SJCRH30 (cell line): Measurements from ENCODE around the gene GBF1. TPM values are rescaled to one million over a fixed set of nuclear protein-coding genes. Genes with fewer than 3 reads are reported as not detected.
"Not testable (repeated sequence)": the region's sequence is repeated elsewhere in the genome, so short reads cannot be mapped to it uniquely, and the experiment has no call there.

Experiments
- DNase-seq, 2 experiments: peaks; one replicate each; pipeline ENCODE4 v3.0.0-alpha.2; 2015 to 2020
- H3K27ac ChIP-seq: fragments of 250-450 bp; sonication (Bioruptor Pico); 2 replicates; pipeline ENCODE4 v1.5.1; 2020; ENCODE audit warnings: mild to moderate bottlenecking, moderate library complexity
- H3K27me3 ChIP-seq: fragments of 250-450 bp; sonication (Bioruptor Pico); 2 replicates; pipeline ENCODE4 v1.5.1; 2020; ENCODE audit warnings: mild to moderate bottlenecking, moderate library complexity
- H3K36me3 ChIP-seq: fragments of 250-450 bp; sonication (Bioruptor Pico); 2 replicates; pipeline ENCODE4 v1.5.1; 2020; ENCODE audit warnings: mild to moderate bottlenecking, moderate library complexity
- H3K4me1 ChIP-seq: fragments of 250-450 bp; sonication (Bioruptor Pico); 2 replicates; pipeline ENCODE4 v1.5.1; 2020; ENCODE audit warnings: mild to moderate bottlenecking, moderate library complexity
- H3K4me3 ChIP-seq: fragments of 250-450 bp; sonication (Bioruptor Pico); 2 replicates; pipeline ENCODE4 v1.5.1; 2020; ENCODE audit warnings: mild to moderate bottlenecking, moderate library complexity
- H3K9me3 ChIP-seq: fragments of 250-450 bp; sonication (Bioruptor Pico); replicated peaks from 2 replicates; pipeline ENCODE4 v1.5.1; 2020; ENCODE audit warnings: mild to moderate bottlenecking, moderate library complexity
- total RNA-seq: library from RNA; depleted of rRNA; stranded (reverse); fragments of >200 nt; shearing (Covaris generic); gene quantifications from 2 replicates; pipeline ENCODE4 v1.2.3, GENCODE V29; 2014

GBF1 gene
- total RNA-seq, 1 experiment from 2014 or later, result 131 TPM

DNA sequence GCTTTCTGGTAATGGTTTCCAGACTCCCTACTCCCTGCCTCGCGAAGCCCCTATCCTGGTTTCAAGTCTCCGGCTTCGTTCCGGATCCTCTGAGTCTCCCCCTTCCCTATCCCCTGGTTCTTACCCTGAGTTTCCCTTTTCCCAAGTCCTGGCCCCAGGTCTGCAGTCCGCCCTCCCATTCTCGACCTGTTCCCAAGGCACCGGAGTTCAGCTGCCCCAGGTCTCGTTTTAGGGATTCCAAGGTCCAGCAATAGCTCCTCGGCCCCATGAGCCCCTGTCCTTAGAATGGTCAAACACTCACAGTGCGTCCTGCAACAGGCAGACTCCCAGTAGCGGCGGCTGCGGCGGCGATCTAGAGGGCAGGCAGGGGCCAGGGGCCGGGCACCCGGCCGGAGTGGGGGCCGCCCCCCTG, 4.3 kb upstream of the GBF1 start:
- Histone ChIP-seq H3K9me3 (no peaks in the 10 kb centered on the region), H3K36me3 (peaks cover 21% of the 10 kb centered on the region), H3K27ac (peak overlapping the region; percentile 95), H3K4me3 (peak overlapping the region; percentile 79), H3K4me1 (peaks cover 42% of the 10 kb centered on the region), H3K27me3 (no peaks in the 10 kb centered on the region)
- no peak for DNase-seq

DNA sequence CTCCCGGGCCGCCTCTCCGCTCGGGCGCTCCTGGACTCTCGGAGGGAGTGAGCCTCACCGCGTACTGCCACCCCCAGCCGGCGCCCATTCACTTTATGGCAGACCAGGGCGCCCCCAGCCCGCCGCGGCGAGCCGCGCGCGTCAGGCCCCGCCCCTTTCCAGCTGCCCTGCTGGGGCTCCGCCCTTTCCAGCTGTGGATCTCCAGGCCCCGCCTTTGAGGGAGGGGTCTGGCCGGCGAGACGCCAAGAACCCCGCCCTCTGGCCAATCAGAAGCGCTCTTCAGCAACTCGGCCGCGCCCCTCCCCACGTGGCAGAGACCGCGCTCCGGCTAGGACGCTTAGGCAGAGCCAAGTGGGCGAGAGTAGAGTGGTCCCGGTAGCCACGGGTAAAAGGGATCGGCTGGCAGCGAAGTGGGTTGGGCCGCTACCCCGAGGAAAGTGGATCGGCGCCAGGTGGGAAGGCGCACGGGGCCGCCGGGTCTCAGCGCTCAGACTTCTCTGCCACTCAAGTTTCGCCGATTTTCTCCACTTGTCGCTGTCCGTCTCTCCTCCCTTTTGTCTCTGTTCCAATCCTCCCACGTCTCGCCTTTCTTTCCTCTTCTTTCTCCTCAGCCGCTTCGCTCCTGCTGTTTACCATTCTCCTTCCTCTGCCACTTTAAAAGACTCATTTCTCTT, 3.8 kb upstream of the GBF1 start, which contains the start of gene PITX3:
Gene PITX3 (minus strand): TSS at position 69 of the 674 bp plus-strand sequence. CDS start 9,432 bp downstream, outside the sequence.
- Histone ChIP-seq H3K27me3 (no peaks in the 10 kb centered on the region), H3K4me3 (peak within 1 kb of the TSS; percentile 79), H3K9me3 (no peaks in the 10 kb centered on the region), H3K27ac (peak within 1 kb of the TSS; percentile 95), H3K36me3 (peaks cover 17% of the 10 kb centered on the region), H3K4me1 (peaks cover 38% of the 10 kb centered on the region)
- DNase-seq, result peak; percentile 100

DNA sequence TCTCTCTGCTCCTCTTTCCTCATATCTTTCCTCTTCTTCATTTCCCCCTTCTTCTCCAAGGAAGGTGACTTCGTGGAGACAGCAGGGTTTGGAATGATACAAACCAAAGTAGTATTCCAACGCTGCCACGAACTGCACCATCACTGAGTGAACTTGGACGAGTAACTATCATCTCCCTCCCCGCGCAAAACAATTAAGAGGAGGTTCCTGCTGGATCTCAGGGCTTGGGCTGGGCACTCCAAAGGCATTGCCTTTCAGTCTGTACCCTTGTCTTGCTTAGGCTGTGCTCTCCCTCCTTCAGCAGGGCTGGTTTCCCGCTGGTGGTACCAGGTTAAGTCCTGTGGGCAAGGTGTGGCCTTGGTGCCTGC, 3.2 kb upstream of the GBF1 start:
- peak; percentile 65 to 84 for DNase-seq
- Histone ChIP-seq H3K36me3 (peaks cover 12% of the 10 kb centered on the region), H3K27ac (peak overlapping the region; percentile 95), H3K27me3 (no peaks in the 10 kb centered on the region), H3K4me3 (peak overlapping the region; percentile 79), H3K4me1 (peaks cover 34% of the 10 kb centered on the region), H3K9me3 (no peaks in the 10 kb centered on the region)

DNA sequence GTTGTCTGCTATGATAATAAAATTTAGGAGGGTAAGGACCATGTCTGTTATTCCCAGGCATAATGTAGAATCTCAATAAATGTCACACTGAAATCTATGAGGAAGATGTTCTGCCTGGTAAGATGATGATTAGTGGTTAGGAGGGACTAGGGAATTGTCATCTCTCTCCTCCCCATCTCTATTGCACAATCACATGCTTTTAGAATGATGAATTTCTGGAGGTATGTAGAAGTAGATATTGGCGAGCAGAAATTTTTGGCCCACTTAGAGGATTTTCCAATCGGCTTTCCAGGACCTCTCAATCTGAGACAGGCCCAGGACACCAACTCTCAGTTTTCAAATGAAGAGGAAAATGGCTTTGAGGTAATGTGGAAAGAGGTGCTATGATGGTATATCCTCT, 2.0 kb upstream of the GBF1 start:
- H3K4me3 ChIP-seq, result no peak overlapping the region
- no peaks in the 10 kb centered on the region for H3K9me3 ChIP-seq
- peak overlapping the region; percentile 95; the same call in 1 of the 2 replicates for H3K27ac ChIP-seq
- H3K27me3 ChIP-seq, result no peaks in the 10 kb centered on the region
- H3K4me1 ChIP-seq, result peaks cover 34% of the 10 kb centered on the region
- no peak for DNase-seq
- H3K36me3 ChIP-seq, result peaks cover 17% of the 10 kb centered on the region

DNA sequence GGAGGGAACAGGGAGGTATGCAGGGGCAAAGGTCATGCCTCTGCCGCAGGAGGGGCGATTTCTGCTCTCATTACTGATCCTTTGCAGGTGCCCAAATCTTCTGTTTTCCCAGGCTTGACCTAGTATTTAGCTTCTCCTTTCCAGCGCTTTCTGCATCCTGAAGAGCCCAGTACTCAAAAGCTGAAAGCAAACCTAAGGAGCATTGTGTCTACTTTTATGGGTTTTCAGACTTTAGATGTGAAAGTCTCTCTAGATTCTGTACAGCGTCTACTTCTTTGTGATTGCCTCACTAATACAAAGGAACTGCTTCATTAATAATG, 560 bp downstream of the GBF1 start:
- peaks cover 19% of the 10 kb centered on the region for H3K36me3 ChIP-seq
- peak overlapping the region; percentile 85 for H3K4me3 ChIP-seq
- H3K9me3 ChIP-seq, result no peaks in the 10 kb centered on the region
- H3K27ac ChIP-seq, result peak overlapping the region; percentile 56
- no peak for DNase-seq
- H3K4me1 ChIP-seq, result peaks cover 25% of the 10 kb centered on the region
- no peaks in the 10 kb centered on the region for H3K27me3 ChIP-seq

DNA sequence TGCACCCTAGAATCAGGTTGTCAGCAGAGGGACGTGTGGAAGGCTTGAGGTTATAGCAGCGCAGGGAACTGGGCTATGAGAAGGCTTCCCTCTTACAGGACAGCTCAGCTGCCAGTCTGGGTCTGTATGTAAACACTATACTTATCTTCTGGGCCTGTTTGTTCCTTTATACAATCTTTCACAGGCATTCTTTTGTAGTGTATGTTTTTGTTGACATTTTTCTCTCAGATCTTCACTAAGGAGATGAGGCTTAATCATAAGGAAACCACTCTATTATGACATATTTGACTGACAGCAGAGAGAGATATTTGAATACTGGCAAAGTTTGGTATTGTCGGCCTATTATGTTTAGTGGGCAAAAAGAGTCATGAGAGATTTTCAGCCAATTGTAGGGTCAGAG, 929 bp downstream of the GBF1 start:
- Histone ChIP-seq H3K4me3 (peak overlapping the region; percentile 85), H3K9me3 (no peaks in the 10 kb centered on the region), H3K36me3 (peaks cover 22% of the 10 kb centered on the region), H3K4me1 (peaks cover 25% of the 10 kb centered on the region), H3K27ac (no peak overlapping the region; the same call in 1 of the 2 replicates), H3K27me3 (no peaks in the 10 kb centered on the region)
- peak in 1 of 2 experiments; percentile 44 for DNase-seq

DNA sequence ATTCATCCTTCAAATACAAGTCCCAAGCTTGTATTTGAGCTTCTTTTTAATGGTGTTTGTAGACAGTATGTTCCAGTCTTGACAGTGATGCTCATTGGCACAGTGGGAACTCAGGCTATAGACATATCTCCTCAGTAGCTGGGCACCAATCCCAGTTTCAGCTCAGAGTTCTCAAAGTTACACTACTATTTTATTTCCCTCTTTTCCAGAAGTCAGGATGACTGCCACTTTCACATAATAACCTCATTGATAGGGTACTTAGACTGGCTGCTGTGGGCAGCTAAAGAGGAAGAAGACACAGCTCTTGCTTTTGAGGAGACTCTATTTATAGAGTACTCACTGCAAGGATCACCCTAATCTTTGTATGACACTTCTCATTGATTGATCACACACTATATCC, 2.4 kb downstream of the GBF1 start:
- Histone ChIP-seq H3K36me3 (peaks cover 30% of the 10 kb centered on the region), H3K4me1 (peaks cover 25% of the 10 kb centered on the region), H3K27me3 (no peaks in the 10 kb centered on the region), H3K27ac (no peak overlapping the region), H3K4me3 (peak overlapping the region; percentile 85; the same call in 1 of the 2 replicates), H3K9me3 (no peaks in the 10 kb centered on the region)
- no peak for DNase-seq

DNA sequence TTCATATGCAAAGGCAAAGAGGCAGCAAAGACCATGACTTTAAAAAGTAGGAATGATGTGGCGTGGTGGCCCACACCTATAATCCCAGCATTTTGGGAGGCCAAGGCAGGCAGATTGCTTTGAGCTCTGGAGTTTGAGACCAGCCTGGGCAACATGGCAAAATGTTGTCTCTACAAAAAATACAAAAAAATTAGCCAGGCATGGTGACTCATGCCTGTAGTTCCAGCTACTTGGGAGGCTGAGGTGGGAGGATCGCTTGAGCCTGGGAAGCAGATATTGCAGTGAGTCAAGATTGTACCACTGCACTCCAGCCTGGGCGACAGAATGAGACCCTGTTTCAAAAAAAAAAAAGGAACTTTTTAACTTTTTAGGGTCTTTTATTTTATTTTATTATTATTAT, 7.2 kb downstream of the GBF1 start:
- H3K27ac ChIP-seq, H3K4me1 ChIP-seq, H3K27me3 ChIP-seq, H3K9me3 ChIP-seq, H3K4me3 ChIP-seq, DNase-seq: not testable (repeated sequence)
- peaks cover 62% of the 10 kb centered on the region for H3K36me3 ChIP-seq

DNA sequence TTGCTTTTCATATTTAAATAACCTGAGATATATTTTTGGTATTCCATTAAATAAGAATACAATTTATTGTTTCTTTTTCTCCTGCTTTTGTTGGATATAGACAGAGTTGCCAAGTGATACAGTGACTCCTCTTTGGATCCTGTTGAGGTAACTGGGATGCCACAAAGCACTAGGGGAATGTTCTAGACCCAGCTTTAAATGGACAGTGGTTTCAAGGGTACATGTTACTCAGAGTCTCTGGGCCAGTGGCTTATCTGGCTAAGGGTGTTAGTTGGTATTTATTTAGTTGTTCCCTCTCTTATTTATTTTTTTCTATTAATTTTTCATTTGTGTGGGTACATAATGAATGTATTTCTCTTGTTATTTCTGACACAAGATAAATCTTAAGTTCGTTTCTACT, 9.1 kb downstream of the GBF1 start:
- Histone ChIP-seq H3K4me3 (no peak overlapping the region), H3K36me3 (peaks cover 59% of the 10 kb centered on the region), H3K9me3 (no peaks in the 10 kb centered on the region), H3K4me1 (peaks cover 9% of the 10 kb centered on the region), H3K27me3 (no peaks in the 10 kb centered on the region), H3K27ac (no peak overlapping the region)
- DNase-seq, result no peak

DNA sequence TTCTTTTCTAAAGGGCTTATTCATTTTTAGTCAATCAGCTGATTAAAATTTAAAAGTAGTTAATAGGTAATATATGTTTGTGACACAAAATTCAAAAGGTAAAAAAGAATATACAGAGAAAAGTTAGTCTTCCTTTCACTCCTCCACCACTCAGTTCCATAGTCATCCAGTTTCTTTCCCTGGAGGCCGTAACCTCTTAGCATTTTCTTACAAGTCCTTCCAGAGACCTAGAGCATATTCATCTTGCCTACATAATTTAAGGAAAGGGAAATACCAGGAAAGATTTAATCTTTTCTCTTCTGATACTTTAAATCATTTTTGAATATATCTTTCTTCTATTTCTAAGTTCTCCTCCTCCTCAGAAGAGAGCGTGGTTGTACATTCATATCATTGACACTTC, 10.1 kb downstream of the GBF1 start:
- Histone ChIP-seq H3K4me3 (no peak overlapping the region), H3K4me1 (peaks cover 17% of the 10 kb centered on the region), H3K9me3 (no peaks in the 10 kb centered on the region), H3K27ac (no peak overlapping the region), H3K27me3 (no peaks in the 10 kb centered on the region), H3K36me3 (peaks cover 62% of the 10 kb centered on the region)
- no peak for DNase-seq

DNA sequence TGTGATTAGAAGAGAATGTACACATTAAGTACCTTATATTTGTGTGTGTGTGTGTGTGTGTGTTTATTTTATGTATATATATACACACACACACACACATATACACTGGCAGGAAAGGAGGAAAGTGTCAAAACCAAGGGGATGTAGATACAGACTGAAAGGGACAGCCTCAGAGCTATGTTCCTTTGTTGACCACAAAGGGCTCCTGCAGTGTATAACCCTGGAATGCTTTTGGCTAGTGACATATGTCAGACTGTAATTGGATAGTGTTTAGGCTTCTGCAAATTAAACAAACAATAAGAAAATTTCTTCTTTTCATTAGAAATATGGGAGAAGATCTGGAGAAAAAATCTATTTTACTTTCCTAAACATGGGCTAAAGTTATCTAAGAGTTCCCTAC, 15.9 kb downstream of the GBF1 start:
- H3K27ac ChIP-seq, result peak overlapping the region; percentile 98
- peaks cover 69% of the 10 kb centered on the region for H3K4me1 ChIP-seq
- peaks cover 71% of the 10 kb centered on the region for H3K36me3 ChIP-seq
- H3K9me3 ChIP-seq, result no peaks in the 10 kb centered on the region
- H3K4me3 ChIP-seq, result no peak overlapping the region
- H3K27me3 ChIP-seq, result no peaks in the 10 kb centered on the region
- DNase-seq, result peak; percentile 69 to 87

DNA sequence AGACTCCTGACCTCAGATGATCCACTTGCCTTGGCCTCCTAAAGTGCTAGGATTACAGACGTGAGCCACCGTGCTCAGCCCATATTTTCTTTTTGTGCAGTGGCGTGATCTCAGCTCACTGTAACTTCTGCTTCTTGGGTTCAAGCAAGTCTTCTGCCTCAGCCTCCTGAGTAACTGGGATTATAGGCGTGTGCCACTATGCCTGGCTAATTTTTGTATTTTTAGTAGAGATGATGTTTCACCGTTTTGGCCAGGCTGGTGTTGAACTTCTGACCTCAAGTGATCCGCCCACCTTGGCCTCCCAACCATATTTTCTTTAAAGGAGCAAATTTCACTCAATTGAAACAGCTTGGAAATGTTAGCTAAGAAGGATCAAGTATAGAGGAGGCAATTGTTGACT, 16.5 kb downstream of the GBF1 start:
- Histone ChIP-seq H3K27ac (peak overlapping the region; percentile 98), H3K36me3 (peaks cover 64% of the 10 kb centered on the region)
- peak; percentile 35 to 68 for DNase-seq

DNA sequence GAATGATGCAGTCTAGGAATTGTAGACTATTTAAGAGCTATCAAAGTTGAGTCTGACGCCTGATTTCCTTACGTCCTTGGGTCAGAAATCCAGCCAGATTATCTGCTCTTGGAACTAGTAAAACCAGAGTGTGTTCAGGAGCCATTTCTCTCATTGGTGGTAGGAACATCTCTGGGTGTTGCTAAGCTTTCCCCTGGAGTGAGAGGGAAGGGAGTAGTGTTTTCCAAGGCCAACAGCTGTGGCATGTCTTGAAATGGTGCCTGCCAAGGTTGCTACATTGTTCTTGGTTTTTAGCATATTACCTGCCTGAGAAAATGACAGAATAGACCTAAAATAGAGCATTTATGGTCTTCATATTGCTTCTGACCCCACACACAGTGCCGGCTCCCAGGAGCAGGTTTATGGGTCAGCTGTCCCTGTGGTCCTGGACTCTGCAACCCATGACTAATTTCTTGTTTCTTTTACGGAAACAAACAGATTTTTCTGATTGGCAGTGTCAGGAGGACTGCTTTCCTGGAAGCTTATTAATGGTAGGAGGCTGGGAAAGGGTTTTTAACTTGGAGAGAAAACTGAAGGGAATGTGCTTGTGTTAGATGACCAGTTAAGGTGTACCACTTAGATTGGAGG, 17.5 kb downstream of the GBF1 start:
- peaks cover 83% of the 10 kb centered on the region for H3K4me1 ChIP-seq
- no peak overlapping the region for H3K4me3 ChIP-seq
- H3K27me3 ChIP-seq, result no peaks in the 10 kb centered on the region
- no peaks in the 10 kb centered on the region for H3K9me3 ChIP-seq
- H3K36me3 ChIP-seq, result peaks cover 61% of the 10 kb centered on the region
- DNase-seq, result peak; percentile 98 to 100
- peak overlapping the region; percentile 98 for H3K27ac ChIP-seq

More for the DNA sequence above, 16.5 kb downstream of the GBF1 start:
- H3K27me3 ChIP-seq, result no peaks in the 10 kb centered on the region
- H3K9me3 ChIP-seq, result no peaks in the 10 kb centered on the region
- no peak overlapping the region for H3K4me3 ChIP-seq
- H3K4me1 ChIP-seq, result peaks cover 75% of the 10 kb centered on the region

DNA sequence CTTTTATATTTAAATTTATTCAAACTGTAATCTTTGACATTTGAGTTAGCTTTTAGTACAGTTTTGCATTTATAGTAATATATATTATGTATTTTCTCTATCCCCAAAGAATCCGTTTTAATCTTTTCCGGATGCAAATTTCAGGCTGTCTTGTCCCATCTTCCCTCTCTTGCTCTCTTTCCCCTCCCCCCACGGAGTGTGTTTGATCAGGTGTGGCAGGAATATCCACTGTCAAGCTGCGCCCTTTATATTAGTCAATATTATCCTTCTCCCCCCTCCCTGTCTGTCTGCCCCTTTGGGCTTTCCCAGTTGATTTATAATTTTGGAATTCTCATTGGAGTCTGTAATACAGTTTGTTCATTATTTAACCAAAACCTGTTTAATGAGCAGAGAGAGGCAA, 19.0 kb downstream of the GBF1 start:
- DNase-seq, result no peak
- H3K9me3 ChIP-seq, result no peaks in the 10 kb centered on the region
- H3K36me3 ChIP-seq, result peaks cover 56% of the 10 kb centered on the region
- H3K27me3 ChIP-seq, result no peaks in the 10 kb centered on the region
- H3K4me1 ChIP-seq, result peaks cover 90% of the 10 kb centered on the region
- no peak overlapping the region for H3K4me3 ChIP-seq
- peak overlapping the region; percentile 98 for H3K27ac ChIP-seq

DNA sequence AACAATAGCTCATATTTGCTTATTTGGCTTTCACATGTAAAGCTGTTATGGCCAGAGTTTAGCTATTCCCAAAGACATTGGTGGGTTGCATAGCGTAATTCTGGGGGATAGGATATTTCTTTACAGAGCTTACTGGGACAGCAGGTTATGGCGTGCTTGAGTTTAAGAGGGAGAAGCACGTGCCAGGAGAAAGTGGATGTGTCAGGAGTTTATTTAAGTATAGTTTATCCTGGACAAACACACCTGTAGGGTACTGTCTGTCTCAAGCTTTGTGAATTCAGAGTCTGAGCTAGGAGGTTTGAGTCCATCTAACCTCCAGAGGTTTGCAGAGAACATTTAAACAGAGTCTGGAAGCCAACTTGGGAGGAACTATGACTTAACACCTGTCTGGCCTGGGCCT, 21.3 kb downstream of the GBF1 start:
- DNase-seq, result no peak
- Histone ChIP-seq H3K27me3 (no peaks in the 10 kb centered on the region), H3K27ac (peak overlapping the region; percentile 99; the same call in 1 of the 2 replicates)

DNA sequence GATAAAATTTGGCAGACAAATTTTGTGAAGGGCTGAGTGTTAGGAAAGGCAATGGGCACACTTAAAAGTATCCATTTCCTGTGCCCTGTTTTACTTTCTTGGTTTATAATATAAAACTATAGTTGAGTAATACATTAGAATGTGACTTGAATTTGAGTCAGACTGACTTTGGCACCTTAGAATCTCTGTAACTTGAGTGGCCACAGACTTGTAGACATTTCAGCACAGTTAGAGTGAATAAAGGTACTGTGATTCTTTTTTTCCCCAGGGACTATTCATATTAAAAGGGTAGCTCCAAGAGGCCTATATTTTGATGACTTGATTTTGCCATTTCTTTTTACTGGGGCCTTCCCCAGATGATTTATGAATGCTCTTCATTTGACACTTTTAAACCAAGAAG, 22.4 kb downstream of the GBF1 start:
- H3K27me3 ChIP-seq, result no peaks in the 10 kb centered on the region
- peaks cover 46% of the 10 kb centered on the region for H3K36me3 ChIP-seq
- H3K4me3 ChIP-seq, result no peak overlapping the region
- no peaks in the 10 kb centered on the region for H3K9me3 ChIP-seq
- peak overlapping the region; percentile 99 for H3K27ac ChIP-seq
- peaks cover 73% of the 10 kb centered on the region for H3K4me1 ChIP-seq
- DNase-seq, result no peak

More for the DNA sequence above, 21.3 kb downstream of the GBF1 start:
- no peaks in the 10 kb centered on the region for H3K9me3 ChIP-seq
- no peak overlapping the region for H3K4me3 ChIP-seq
- peaks cover 83% of the 10 kb centered on the region for H3K4me1 ChIP-seq
- H3K36me3 ChIP-seq, result peaks cover 44% of the 10 kb centered on the region
